Dedifferentiated amniotic fluid mesenchymal stem cell (primary cell): ENCODE data around the gene ZNF853.
"Not testable (repeated sequence)": the region's sequence is repeated elsewhere in the genome, so short reads cannot be mapped to it uniquely, and the experiment has no call there.

Source experiments
- DNase-seq: peaks from one replicate; pipeline ENCODE4 v3.0.0-alpha.2; 2016; ENCODE audit errors: extremely low spot score

The ZNF853 gene

GRCh38 chr7:6652446-6653011 is 37.1 kb downstream of the ZNF853 start:
- no peak for DNase-seq

- DNase-seq: no peak
These were observed 37.9 kb downstream of the ZNF853 start for GRCh38 chr7:6653071-6654003.

GRCh38 chr7:6654113-6654841 is 38.9 kb downstream of the ZNF853 start:
- DNase-seq: no peak

- no peak for DNase-seq
These were observed 39.6 kb downstream of the ZNF853 start for GRCh38 chr7:6654842-6655610.

GRCh38 chr7:6655636-6656385 is 40.4 kb downstream of the ZNF853 start:
- no peak for DNase-seq

GRCh38 chr7:6656413-6656812 is 41.0 kb downstream of the ZNF853 start:
- DNase-seq: no peak

- no peak for DNase-seq
These were observed 43.4 kb downstream of the ZNF853 start for GRCh38 chr7:6658618-6659345.

GRCh38 chr7:6670851-6671250 is 55.4 kb downstream of the ZNF853 start:
- not testable (repeated sequence) for DNase-seq
